Measurements from ENCODE around the gene IMPDH2. TPM values are rescaled to one million over a fixed set of nuclear protein-coding genes. Genes with fewer than 3 reads are reported as not detected.

Gene IMPDH2
- total and polyA plus RNA-seq, 10 of the 15 experiments (the other 5 are each of a cell fraction or from before 2014, with no cell fraction given): 190 to 424 (median 345) TPM

DNA sequence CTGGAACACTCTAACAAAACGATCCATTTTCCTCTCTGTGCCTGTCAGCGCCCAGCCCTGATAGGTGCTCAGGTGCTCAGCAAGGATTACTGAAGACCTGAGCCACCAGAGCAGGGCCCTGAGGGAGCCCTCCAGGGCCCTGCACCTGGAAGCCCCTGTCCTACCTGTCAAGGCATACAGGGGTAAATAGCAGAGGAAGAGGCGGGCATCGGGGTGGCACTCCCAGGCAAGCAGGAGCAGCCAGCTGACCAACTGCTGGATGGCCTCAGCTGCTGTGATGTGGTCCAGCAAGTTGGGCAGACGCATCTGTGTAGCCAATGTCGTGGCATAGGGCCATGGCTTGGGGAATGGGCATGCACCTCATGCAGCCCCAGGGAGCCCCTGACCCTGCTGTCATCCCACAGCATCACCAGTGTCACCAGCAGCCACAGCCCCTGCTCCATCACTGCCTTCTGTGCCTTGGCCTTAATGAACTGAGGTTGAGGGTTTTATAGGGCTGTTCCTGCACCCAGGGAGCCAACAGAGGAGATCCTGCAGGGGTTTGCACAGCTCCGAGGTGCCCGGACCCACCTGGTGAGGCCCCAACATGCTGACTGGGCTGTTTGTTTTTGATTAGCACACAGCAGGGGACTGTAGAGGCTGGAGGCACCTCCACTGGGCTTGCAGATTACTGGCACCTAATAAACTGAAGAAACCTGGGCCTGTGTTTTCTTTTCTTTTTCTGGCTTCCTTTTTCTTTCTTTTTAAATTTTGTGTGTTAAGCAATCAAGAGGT lies 29.9 kb downstream of the IMPDH2 start:
- intact Hi-C loops (cut with micrococcal nuclease; ENCODE audit: unreplicated experiment): no loop called here
- Histone ChIP-seq H4K20me1 (ENCODE audit: control insufficient read depth, insufficient read depth) (no peaks in the 10 kb centered on the region), H3K4me2 (ENCODE audit: control insufficient read depth, insufficient read depth) (no peak overlapping the region), H3K36me3 (ENCODE audit: control insufficient read depth in 2 of 2, insufficient read depth in 2 of 2, low read length in 1 of 2) (no peaks in the 10 kb centered on the region), H3K79me2 (ENCODE audit: control insufficient read depth, insufficient read depth, low read length) (no peaks in the 10 kb centered on the region), H3K9me3 (replicated peaks; ENCODE audit: control insufficient read depth, insufficient read depth, low read length) (no peaks in the 10 kb centered on the region), H3K9ac (ENCODE audit: control insufficient read depth, insufficient read depth, low read length) (no peak overlapping the region), H3K4me3 (no peak overlapping the region), H2AFZ (ENCODE audit: control insufficient read depth, low read depth, low read length) (no peak overlapping the region), H3K27me3 (replicated peaks in 1 of 2; ENCODE audit: control insufficient read depth in 2 of 2, insufficient read depth in 2 of 2, low read length in 1 of 2) (no peaks in the 10 kb centered on the region), H3K4me1 (ENCODE audit: control insufficient read depth, insufficient read depth, low read length) (no peaks in the 10 kb centered on the region), H3K27ac (ENCODE audit: control insufficient read depth, insufficient read depth) (no peak overlapping the region)
- POLR2A ChIA-PET: no interaction called here
- BruUV-seq (replicated peaks): no TSS peak
- TF ChIP-seq TCF12 (IDR thresholded peaks at IDR 0.05; ENCODE audit: low read depth, low read length) (no peak), STAT1 (conservative IDR thresholded peaks at IDR 0.05) (no peak), NR2C2 (IDR thresholded peaks at IDR 0.05; ENCODE audit: borderline replicate concordance, control insufficient read depth, insufficient read length, low read depth) (no peak), POLR2AphosphoS2 (IDR thresholded peaks at IDR 0.05; ENCODE audit: low read depth, low read length) (no peak), BHLHE40 (IDR thresholded peaks at IDR 0.05; ENCODE audit: borderline replicate concordance in 1 of 2, low read depth in 2 of 2, low read length in 1 of 2) (no peak), ZBTB33 (IDR thresholded peaks at IDR 0.05) (no peak)
- FAIRE-seq (no peak), DNase-seq (ENCODE audit: low read depth, low spot score) (no peak), ATAC-seq (no peak)
- 82% methylated on average over 7 of the region's 8 CpGs for WGBS (ENCODE audit: insufficient coverage, insufficient replicate concordance, low lambda C conversion rate, missing lambda C conversion rate)
- in situ Hi-C loops (cut with MboI): no loop called here
- RAD21 ChIA-PET (ENCODE audit: unreplicated experiment): no interaction called here
- CTCF ChIA-PET: no interaction called here
- SMC1A ChIA-PET (ENCODE audit: uncharacterized antibody, unreplicated experiment): no interaction called here

All from GM12878 (cell line).